Ovary (tissue), 9 donors: ENCODE results near the gene TNPO1. TPM values are rescaled to one million over a fixed set of nuclear protein-coding genes. Genes with fewer than 3 reads are reported as not detected.

Experiments
- DNase-seq, 5 donors: peaks; one replicate each; pipeline ENCODE4 v3.0.0-alpha.2; 2019 to 2020
- H3K27ac ChIP-seq, 2 donors: fragments of 200-600 bp; one replicate each; pipeline versions ENCODE4 v1.5.1 to v1.8.0; 2019 to 2022
- H3K27me3 ChIP-seq: fragments of 200-600 bp; one replicate; pipeline ENCODE4 v1.8.0; 2022
- H3K36me3 ChIP-seq: fragments of 200-600 bp; sonication (generic); one replicate; pipeline ENCODE4 v1.5.1; 2019
- H3K4me1 ChIP-seq: one replicate; pipeline ENCODE4 v1.8.1; 2013; ENCODE audit warnings: mild to moderate bottlenecking, moderate library complexity; ENCODE audit not compliant: insufficient read depth
- H3K4me3 ChIP-seq: fragments of 200-600 bp; sonication (generic); one replicate; pipeline ENCODE4 v1.5.1; 2017
- H3K9me3 ChIP-seq, 2 donors: fragments of 200-600 bp in 1 of 2; sonication (generic) in 1 of 2; one replicate each; pipeline versions ENCODE4 v1.5.1 to v1.8.1; 2013 to 2019; ENCODE audit warnings: mild to moderate bottlenecking in 1 of 2, moderate library complexity in 1 of 2
- CTCF ChIP-seq, 3 donors: fragments of 450-650 bp in 2 of 3; fragments of 200-600 bp in 1 of 3; IDR thresholded peaks; one replicate each; pipeline versions ENCODE4 v1.5.1 to v1.8.0; 2016 to 2022; ENCODE audit warnings: antibody characterized with exemption in 3 of 3, mild to moderate bottlenecking in 1 of 3
- EP300 ChIP-seq: sonication (generic); formaldehyde crosslinking; IDR thresholded peaks from one replicate; pipeline ENCODE4 v1.6.1; 2017; ENCODE audit warnings: antibody characterized with exemption
- POLR2A ChIP-seq: fragments of 450-650 bp; IDR thresholded peaks from one replicate; pipeline ENCODE4 v1.6.1; 2017; ENCODE audit warnings: antibody characterized with exemption, mild to moderate bottlenecking, moderate library complexity
- WGBS, 3 donors: extraction: QIAGEN DNeasy Blood & Tissue Kit in 1 of 3; methylation state at CpG; one replicate each; pipeline versions ENCODE4 v1.1.5 to v1.1.7; 2013 to 2017; 5-methylcytosine and 5-hydroxymethylcytosine counted together
- intact Hi-C, 4 donors: fragments of 100-400 bp; cut with DNase I; formaldehyde crosslinking; loops; one replicate each; pipeline versions ENCODE4 v1.11.0 to v1.15.1; 2022 to 2023
- polyA plus RNA-seq, 2 donors: library from polyadenylated mRNA; stranded (reverse); fragments of 200-250 nt in 1 of 2; fragments of 350-450 nt in 1 of 2; fragmentation: Illumina TruSeq in 1 of 2; extraction: RNeasy Lipid Tissue Mini Kit (QIAGEN cat#74804) in 1 of 2; gene quantifications; one replicate each; pipeline ENCODE4 v1.2.3, GENCODE V29; 2013 to 2014
- total RNA-seq, 7 donors: library from RNA; depleted of rRNA in 2 of 7; stranded (reverse); fragments of >200 nt in 2 of 7; fragmentation: NEBNext Ultra II Directional in 3 of 7; extraction: Animal tissue kit (Norgen Biotek cat#: 25700) in 3 of 7; gene quantifications; one replicate each; pipeline versions ENCODE4 v1.1.0 to v1.2.4, GENCODE V29; 2016 to 2023
- donor health status: DM: no; HTN: no; CAD: no; lungs with moderate emphysema.
- donor health status: DM: no; HTN: no; CAD: no.
- donor health status: Bipolar disorder and iron deficiency.
- donor health status: DM: yes; HTN: yes; CAD: no.
- donor health status: DM: no; HTN: no; CAD: no.
- donor health status: DM: yes; HTN: yes; CAD: no.

The TNPO1 gene
- total and polyA plus RNA-seq, 9 donors, result 14.9 to 99.3 (median 61.8) TPM

GRCh38 chr5:72840041-72840440 lies 23.6 kb downstream of the TNPO1 start:
- Histone ChIP-seq H3K4me3 (no peak overlapping the region), H3K9me3 (no peaks in the 10 kb centered on the region), H3K27ac (no peak overlapping the region), H3K27me3 (no peaks in the 10 kb centered on the region), H3K4me1 (peaks cover 5% of the 10 kb centered on the region), H3K36me3 (no peaks in the 10 kb centered on the region)
- no peak for DNase-seq
- TF ChIP-seq CTCF (IDR thresholded peaks at IDR 0.05) (no peak), EP300 (no peak), POLR2A (no peak)
- 57 to 68% (median 58%) methylated on average over 5 of the region's 5 CpGs for WGBS, 3 donors
- intact Hi-C loops, result no loop called here

- intact Hi-C loops, result no loop called here
- WGBS, 3 donors, result 84 to 97% (median 93%) methylated on average over 1 of the region's 1 CpG
- Histone ChIP-seq H3K27ac (no peak overlapping the region), H3K36me3 (no peaks in the 10 kb centered on the region), H3K4me1 (peaks cover 7% of the 10 kb centered on the region), H3K27me3 (no peaks in the 10 kb centered on the region), H3K4me3 (no peak overlapping the region), H3K9me3 (no peaks in the 10 kb centered on the region)
- DNase-seq, result no peak
- TF ChIP-seq EP300 (no peak), CTCF (IDR thresholded peaks at IDR 0.05) (no peak), POLR2A (no peak)
These were observed 25.5 kb downstream of the TNPO1 start for GRCh38 chr5:72841756-72842535.

GRCh38 chr5:72842816-72843215 lies 26.4 kb downstream of the TNPO1 start:
- intact Hi-C loops, result no loop called here
- TF ChIP-seq CTCF (IDR thresholded peaks at IDR 0.05), result no peak
- Histone ChIP-seq H3K36me3 (no peaks in the 10 kb centered on the region), H3K9me3 (no peaks in the 10 kb centered on the region), H3K27ac (no peak overlapping the region), H3K4me1 (peaks cover 7% of the 10 kb centered on the region), H3K27me3 (no peaks in the 10 kb centered on the region), H3K4me3 (no peak overlapping the region)
- DNase-seq, result no peak

- H3K4me3 ChIP-seq, result no peak overlapping the region
- no peak for DNase-seq
- no peak for TF ChIP-seq CTCF (IDR thresholded peaks at IDR 0.05)
- no peak for TF ChIP-seq EP300
- no peak for TF ChIP-seq POLR2A
- H3K27me3 ChIP-seq, result no peaks in the 10 kb centered on the region
- H3K4me1 ChIP-seq, result peaks cover 7% of the 10 kb centered on the region
- intact Hi-C loops, result no loop called here
- no peaks in the 10 kb centered on the region for H3K36me3 ChIP-seq
- no peak overlapping the region for H3K27ac ChIP-seq
- H3K9me3 ChIP-seq, result no peaks in the 10 kb centered on the region
These were observed 27.8 kb downstream of the TNPO1 start for GRCh38 chr5:72844218-72844603.
